ENCODE data around the gene MARCHF10.

GRCh38 chr17:62658136-62658920, 149.8 kb downstream of the MARCHF10 start:
- TF ChIP-seq SP1 (IDR thresholded peaks at IDR 0.05) (no peak), SP1 (CRISPR knock-in tag; IDR thresholded peaks at IDR 0.05) (no peak), HNF4G (IDR thresholded peaks at IDR 0.05; ENCODE audit: borderline replicate concordance, low read depth, low read length) (no peak), HNF4G (CRISPR knock-in tag; IDR thresholded peaks at IDR 0.05; ENCODE audit: borderline replicate concordance, low read depth) (no peak), RBM39 (IDR thresholded peaks at IDR 0.05; ENCODE audit: low read depth, low read length, poor library complexity, severe bottlenecking) (no peak), CTCF (CRISPR knock-in tag; IDR thresholded peaks at IDR 0.05) (no peak), POLR2AphosphoS5 (IDR thresholded peaks at IDR 0.05; ENCODE audit: low read depth, low read length) (no peak), ZNF205 (CRISPR knock-in tag; IDR thresholded peaks at IDR 0.05) (no peak), FOXK1 (CRISPR knock-in tag; IDR thresholded peaks at IDR 0.05; ENCODE audit: borderline replicate concordance, low read depth) (no peak), SUZ12 (IDR thresholded peaks at IDR 0.05; ENCODE audit: low read depth, low read length) (no peak), POLR2A (IDR thresholded peaks at IDR 0.05; ENCODE audit: insufficient read depth in 1 of 2, low read depth in 2 of 2, low read length in 2 of 2) (no peak), NR1H2 (CRISPR knock-in tag; IDR thresholded peaks at IDR 0.05; ENCODE audit: borderline replicate concordance, low read depth) (no peak), CEBPG (CRISPR knock-in tag; IDR thresholded peaks at IDR 0.05) (no peak)
- TF ChIP-seq, protein P1, sequence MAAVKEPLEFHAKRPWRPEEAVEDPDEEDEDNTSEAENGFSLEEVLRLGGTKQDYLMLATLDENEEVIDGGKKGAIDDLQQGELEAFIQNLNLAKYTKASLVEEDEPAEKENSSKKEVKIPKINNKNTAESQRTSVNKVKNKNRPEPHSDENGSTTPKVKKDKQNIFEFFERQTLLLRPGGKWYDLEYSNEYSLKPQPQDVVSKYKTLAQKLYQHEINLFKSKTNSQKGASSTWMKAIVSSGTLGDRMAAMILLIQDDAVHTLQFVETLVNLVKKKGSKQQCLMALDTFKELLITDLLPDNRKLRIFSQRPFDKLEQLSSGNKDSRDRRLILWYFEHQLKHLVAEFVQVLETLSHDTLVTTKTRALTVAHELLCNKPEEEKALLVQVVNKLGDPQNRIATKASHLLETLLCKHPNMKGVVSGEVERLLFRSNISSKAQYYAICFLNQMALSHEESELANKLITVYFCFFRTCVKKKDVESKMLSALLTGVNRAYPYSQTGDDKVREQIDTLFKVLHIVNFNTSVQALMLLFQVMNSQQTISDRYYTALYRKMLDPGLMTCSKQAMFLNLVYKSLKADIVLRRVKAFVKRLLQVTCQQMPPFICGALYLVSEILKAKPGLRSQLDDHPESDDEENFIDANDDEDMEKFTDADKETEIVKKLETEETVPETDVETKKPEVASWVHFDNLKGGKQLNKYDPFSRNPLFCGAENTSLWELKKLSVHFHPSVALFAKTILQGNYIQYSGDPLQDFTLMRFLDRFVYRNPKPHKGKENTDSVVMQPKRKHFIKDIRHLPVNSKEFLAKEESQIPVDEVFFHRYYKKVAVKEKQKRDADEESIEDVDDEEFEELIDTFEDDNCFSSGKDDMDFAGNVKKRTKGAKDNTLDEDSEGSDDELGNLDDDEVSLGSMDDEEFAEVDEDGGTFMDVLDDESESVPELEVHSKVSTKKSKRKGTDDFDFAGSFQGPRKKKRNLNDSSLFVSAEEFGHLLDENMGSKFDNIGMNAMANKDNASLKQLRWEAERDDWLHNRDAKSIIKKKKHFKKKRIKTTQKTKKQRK (IDR thresholded peaks at IDR 0.05; ENCODE audit: low read length) = no peak
- TF ChIP-seq, protein P2, sequence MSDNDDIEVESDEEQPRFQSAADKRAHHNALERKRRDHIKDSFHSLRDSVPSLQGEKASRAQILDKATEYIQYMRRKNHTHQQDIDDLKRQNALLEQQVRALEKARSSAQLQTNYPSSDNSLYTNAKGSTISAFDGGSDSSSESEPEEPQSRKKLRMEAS (IDR thresholded peaks at IDR 0.05) = no peak
